GM11168 (cell line): ENCODE measurements around the gene MAP3K8.
"Not testable (repeated sequence)": the region's sequence is repeated elsewhere in the genome, so short reads cannot be mapped to it uniquely, and the experiment has no call there.

Source experiments
- in situ Hi-C: fragments of 300-500 bp; cut with MboI; formaldehyde crosslinking; loops from one replicate; pipeline ENCODE4 v1.12.0; 2022; ENCODE audit warnings: low sequenced_read_pairs; ENCODE audit not compliant: unreplicated experiment

Gene MAP3K8

DNA sequence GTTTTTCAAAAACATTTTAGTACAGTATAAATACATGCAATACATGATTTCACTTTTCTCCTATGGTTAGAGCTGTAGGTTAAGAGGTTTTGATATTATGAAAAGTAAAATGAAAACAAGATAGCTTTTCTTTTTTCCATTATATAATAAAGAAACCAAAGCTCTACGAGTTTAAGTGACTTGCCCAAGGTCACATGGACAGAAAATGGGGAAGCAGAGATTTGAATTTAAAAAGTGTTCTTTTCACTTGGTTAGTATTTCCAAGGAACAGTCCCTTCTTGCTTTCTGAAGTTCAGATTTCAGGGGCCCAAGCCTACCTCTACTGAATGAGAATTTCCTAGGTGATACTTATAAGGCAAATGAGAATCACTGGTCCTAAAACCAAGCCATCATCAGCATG lies 13.2 kb upstream of the MAP3K8 start:
- in situ Hi-C loops, result no loop called here

DNA sequence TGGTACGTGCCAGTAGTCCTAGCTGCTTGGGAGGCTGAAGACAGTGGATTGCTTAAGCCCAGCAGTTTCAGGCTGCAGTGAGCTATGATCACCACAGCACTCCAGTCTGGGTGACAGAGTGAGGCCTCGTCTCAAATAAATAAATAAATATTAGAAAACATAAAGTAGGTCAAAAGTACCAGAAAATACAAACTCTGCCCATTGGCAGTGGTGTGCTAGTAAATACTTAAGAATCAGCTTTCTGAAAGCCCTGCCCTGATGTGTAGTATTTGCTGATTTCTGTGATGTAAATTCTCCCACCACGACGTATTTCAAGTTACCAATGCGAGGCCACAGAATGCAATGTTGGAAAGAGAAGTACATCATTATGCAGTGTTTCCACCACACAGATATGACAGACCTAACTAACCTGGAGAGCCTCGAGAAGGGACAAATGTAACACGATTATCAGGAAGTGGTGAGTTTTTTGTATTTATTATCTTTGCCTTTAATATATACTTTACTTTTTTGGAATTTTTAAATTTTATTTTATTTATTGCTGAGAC lies 11.8 kb upstream of the MAP3K8 start:
- in situ Hi-C loops, result no loop called here

DNA sequence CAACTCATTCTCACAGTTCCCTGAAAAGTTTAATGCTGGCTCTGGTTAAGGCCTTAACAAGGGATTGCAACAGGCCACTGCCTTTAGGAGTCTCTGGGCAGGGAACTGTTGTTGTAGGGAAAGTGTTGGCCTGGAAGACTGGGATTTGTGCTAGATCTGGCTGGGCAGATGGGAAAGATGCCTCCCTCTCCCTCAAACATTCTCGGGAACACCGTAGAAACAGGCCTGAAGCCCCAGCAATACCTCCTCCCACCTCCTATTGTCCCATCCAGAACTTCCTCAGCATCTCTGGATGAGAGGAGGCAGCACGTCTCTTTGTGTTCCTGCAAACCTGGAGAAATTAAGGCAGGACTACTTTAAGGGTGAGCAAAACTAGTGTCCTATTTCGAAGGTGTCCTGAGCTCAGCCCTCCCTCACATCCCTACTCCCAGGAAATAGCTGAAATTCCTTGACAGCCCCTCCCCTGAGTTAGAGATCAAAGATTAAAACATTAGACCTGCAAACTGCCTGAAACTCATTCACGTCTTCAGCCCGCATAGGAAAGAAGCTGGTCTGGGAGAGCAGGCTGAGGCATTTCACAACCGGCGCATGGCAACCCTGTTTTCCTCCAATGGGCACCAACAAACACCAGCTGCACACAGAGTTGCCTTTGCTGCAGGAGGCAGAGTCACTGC lies 10.9 kb upstream of the MAP3K8 start:
- in situ Hi-C loops, result no loop called here

DNA sequence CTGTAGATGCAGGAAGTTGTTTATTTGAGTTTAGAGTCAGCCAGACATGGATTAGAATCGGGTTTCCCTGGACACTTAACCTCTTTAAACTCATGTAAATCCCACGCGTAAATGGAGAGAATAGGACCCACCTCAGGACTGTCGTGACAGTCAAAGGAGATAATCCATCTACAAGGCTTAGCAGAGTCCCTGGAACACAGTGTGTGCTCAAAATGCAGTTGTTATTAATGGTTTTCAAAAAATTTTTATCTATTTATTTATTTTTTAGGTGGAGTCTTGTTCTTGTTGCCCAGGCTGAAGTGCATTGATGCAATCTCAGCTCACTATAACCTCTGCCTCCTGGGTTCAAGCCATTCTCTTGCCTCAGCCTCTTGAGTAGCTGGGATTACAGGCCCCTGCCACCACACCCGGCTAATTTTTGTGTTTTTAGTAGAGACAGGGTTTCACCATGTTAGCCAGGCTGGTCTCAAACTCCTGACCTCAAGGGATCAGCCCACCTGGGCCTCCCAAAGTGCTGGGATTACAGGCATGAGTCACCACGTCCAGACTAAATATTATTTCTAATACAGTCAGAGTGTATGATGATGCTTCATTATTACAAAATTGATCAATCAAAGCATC lies 10.2 kb upstream of the MAP3K8 start:
- in situ Hi-C loops, result not testable (repeated sequence)

DNA sequence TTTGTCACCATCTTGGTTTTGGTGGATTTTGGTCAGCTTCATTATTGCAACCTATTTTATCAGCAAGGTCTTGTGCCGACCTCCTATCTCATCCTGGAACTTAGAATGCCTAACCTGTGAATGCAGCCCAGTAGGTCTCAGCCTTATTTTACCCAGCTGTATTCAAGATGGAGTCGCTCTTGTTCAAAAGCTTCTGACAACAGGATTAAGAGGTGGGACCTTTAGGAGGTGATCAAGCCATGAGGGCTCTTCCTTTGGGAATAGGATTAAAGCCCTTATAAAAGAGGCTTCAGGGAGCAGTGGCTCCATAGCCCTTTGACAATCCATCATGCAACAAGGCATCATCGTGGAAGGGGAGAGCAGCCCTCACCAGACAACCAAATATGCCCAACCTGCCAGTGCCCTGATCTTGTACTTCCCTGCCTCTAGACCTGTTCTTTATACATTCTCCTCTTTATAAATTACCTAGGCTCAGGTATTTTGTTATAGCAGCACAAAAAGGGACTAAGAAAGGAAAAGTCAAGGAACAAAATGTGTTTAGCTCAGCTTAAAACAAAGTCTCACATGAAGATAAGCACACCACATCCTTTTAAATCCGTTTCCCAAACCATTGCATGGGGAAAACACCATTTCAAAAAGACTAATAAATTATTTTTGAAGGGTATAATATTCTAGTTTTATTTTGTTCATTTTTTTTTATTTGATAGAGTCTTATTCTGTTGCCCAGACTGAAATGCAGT lies 8.5 kb upstream of the MAP3K8 start:
- in situ Hi-C loops, result no loop called here

DNA sequence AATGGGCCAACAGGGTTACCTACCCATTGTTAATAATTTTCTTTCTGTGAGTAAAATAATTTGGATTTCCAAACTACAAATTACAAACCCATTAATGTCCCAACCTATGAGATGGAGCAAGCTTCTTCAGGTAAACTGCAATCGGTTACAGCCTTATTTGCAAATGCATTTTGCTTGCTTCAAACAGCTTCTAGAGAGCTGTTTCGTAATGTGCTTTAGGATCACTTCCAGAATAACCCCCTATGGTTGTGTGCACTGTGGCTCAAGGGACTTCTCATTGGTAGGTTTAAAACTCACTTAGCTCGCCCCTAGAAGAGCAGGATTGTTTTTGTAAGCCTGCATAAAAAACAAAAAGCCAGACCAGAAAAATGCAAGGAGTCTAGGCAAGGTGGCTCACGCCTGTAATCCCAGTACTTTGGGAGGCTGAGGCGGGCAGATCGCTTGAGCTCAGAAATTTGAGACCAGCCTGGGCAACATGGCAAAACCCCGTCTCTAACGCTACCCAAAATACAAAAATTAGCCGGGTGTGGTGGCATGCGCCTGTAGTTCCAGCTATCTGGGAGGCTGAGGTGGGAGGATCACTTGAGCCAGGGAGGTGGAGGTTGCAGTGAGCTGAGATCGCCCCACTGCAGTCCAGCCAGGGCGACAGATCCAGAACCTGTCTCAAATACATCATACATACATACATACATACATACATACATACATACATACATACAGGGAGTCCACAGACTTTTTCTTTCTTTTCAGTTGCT lies 3.3 kb upstream of the MAP3K8 start:
- in situ Hi-C loops, result no loop called here

DNA sequence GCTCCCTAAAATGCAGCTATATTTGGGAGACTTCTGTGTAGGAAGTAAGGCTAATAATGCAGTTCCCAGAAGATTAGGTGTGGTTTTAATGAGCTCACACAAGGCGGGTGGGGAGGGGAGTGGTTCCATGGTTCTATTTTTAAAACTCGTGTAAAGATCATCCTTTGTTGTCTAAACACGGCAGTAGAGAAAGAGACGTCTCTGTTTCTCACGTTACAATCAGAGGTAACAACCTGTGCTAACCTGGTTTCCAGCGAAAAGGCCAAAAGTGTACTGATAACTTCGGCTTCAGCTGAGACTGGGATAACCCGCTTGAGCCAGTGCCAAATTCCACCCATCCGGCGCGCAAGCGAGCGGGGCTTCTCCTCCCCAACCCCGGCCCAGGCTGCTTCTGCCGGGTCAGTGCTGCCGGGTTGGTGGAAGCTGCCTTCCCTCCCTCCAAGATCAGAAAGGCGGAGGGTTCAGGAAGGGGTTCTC lies 2.5 kb upstream of the MAP3K8 start:
- in situ Hi-C loops, result no loop called here

DNA sequence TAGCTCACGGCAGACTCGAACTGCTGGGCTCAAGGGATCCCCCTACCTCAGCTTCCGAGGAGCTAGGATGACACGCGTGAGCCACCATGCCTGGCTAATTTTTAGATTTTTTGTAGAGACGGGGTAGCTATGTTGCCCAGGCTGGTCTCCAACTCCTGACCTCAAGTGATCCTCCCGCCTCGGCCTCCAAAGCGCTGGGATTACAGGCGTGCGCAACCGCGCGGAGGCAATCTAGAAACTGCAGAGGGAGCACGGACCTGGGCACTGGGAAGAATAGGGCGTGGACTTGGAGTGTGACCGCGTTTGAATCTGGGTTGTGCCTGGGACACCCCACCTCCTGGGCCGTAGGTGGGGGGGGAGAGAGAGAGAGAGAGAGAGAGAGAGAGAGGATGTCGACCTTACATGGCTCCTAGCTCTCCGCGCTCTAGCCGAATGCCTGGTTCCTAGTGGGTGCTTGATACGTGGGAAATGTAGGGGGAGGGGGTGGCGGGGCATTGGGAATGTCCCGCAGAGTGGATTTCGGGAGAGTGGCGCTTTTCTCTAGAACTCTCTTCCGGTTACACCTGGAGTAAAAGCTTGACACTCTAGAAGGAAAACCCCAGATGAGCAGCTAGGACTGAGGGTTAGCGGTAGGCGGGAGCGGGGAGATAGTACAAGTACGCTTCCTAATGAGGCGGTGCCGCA lies 1.2 kb upstream of the MAP3K8 start:
- in situ Hi-C loops, result no loop called here

DNA sequence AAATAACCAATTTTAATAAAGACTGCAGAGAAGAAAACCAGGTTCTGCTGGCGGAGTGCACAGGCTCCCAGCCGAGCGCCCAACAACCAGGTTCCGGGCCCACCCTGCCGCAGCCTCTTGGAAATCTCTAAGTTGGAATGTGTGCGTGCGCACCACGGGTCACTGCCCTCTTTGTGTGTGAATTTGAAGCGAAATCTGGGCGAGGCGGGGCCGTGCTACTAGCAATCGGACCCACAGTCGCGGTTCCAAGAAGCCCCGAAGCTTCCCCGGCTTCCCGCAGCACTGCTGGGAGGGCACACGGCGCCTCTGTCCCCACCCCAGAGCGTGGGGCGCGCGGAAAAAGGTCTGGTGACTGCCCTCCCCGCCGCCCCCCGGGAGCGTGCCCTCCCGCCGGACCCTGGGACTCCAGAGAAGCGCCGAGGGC lies 666 bp upstream of the MAP3K8 start:
- in situ Hi-C loops, result no loop called here

DNA sequence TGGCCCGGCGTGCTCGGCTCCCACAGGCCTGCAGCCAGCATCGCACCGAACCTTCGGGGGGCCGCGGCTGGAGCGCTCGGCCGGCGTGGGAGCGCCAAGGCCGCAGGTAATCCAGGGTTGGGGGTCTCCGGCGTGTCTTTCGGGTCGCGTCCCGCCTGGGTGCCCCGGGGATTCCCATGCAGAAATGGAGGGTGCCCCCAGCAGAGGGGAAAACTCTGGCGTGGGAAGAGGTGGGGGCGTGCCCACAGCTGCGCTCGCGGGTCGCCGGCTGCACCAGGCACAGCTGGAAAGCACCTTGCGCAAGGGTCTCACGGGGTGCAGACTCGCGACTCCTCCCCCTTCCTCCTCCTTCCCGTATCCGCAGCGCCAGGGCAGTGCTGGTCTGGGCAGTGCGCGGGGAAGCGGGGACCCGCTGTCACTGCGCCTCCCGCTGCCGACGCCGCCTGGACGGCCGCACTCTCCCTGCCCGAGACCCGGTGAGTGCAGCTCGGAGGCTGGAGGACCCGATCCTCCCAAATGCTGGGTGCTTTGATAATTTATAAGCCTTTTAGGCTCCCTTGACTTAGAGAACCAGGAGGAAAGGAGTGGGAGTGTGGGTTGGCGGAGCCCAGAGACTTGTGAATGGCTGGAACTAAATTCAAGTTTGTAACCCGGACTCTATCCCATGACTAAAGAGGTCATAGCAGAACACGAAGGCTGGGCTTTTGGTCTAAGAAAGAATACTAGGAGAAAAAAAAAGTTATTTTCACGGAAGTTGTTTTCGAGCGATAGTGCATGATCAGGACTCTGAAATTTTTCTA lies 489 bp downstream of the MAP3K8 start:
- in situ Hi-C loops, result no loop called here

DNA sequence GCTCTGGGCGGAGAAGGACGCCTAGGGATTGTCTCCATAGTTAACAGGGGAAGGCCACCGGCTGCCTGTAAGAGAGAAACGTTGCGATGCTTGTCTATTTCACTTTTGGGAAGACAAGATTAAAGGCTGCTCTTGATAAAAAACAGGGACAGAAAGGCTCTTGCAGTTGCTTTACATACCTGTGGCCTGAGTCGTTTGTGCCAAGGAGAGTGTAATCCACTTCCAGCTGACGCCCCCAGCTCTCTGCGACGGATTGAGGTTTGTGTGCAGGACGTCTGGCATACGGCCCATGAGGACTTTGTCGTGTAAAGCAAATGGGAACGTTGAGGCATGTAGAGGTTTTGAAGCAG lies 1.1 kb downstream of the MAP3K8 start:
- in situ Hi-C loops, result no loop called here

DNA sequence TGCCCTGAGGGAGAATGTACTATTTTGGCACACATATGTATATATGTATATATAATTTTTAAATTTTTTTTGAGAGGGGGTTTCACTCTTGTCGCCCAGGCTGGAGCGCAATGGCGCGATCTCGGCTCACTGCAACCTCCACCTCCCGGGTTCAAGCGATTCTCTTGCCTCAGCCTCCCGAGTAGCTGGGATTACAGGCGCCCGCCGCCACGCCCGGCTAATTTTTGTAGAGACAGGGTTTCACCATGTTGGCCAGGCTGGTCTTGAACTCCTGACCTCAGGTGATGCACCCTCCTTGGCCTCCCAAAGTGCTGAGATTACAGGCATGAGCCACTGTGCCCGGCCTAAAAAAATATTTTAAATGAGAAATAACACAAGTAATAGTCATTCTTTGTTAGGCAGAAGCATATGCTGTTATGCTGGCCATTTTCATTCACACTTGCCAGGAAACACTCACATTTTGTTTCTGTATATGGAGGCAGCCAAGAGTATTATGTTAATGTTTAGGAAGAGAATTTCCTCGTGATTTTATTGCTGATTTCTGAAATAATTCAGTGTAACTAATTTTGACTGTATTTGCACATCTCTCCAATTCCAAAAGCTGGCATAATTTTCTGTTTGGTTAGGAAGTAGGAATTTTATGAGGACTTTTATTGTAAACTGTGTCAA lies 1.6 kb downstream of the MAP3K8 start:
- in situ Hi-C loops, result not testable (repeated sequence)

DNA sequence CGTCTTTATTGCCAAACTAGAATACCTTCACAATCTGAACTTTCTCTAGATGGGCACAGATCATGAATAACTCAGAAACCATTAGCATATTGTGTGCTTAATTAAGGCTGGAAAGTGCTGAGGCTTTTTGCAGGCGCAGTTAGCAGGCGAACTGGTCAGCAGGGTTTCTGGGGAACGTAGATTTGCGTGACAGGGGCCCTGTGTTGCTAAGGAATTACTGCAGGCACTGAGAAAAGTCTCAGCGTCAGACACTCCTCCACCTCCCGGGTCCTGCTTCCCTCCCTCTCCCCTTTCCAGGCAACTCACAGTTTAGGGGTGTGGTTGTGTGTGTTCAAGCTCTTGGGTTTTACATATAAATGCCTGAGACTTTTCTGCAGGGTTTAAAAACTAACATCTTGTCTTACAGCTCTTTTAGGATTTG lies 2.2 kb downstream of the MAP3K8 start:
- in situ Hi-C loops, result no loop called here

DNA sequence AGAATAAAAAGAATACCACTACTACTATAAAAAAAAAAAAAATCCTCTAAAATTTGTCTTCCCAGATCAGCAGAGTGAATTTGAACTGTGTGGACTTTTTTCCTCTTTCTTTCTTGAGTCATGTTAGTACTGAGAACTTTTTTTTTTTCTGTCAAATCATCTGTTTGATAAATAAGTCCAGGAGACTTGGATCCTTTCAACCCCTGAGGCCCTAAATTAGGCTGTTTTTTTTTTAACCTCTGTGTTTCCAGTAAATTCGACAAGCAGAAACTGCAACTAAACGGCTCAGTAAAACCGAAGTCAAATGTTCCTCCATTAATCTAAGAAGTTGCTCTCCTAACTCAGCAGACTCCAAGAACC lies 2.7 kb downstream of the MAP3K8 start:
- in situ Hi-C loops, result no loop called here

DNA sequence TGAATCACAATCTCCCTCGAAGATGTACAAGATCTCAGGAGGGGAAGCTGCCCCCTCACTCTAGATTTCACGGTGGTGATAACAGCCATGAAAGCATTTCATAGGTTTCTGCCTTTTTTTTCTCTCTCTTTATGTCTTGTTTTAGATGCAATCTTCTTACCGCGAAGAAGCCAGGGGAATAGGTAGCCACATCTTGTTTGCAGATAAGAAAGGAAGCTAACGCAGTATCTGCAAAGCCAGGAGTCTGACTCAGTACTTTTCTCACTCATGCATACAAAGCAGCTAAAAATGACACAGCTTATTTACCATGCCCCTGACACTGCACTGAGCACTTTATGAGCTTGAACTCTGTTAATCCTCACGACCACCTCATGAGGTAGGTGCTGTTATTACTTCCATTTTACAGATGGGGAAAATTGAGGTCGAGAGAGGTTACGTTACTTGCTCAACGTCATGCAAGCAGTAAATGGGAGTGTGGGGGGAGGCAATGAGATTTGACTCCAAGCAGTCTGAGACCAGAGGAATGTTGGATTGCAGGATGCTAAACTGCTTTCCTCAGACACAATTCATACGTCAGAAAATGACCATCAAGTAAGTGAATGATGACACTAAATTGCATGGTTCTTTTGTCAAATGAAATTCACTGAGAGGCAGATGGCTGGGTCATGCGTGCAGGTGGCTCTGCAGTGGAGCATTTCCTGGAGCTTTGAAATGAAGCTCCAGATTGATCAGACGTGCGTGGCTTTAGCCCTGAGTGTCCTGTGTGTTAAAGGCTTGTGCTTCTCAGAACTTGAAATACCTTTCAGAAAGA lies 3.3 kb downstream of the MAP3K8 start:
- in situ Hi-C loops, result no loop called here

DNA sequence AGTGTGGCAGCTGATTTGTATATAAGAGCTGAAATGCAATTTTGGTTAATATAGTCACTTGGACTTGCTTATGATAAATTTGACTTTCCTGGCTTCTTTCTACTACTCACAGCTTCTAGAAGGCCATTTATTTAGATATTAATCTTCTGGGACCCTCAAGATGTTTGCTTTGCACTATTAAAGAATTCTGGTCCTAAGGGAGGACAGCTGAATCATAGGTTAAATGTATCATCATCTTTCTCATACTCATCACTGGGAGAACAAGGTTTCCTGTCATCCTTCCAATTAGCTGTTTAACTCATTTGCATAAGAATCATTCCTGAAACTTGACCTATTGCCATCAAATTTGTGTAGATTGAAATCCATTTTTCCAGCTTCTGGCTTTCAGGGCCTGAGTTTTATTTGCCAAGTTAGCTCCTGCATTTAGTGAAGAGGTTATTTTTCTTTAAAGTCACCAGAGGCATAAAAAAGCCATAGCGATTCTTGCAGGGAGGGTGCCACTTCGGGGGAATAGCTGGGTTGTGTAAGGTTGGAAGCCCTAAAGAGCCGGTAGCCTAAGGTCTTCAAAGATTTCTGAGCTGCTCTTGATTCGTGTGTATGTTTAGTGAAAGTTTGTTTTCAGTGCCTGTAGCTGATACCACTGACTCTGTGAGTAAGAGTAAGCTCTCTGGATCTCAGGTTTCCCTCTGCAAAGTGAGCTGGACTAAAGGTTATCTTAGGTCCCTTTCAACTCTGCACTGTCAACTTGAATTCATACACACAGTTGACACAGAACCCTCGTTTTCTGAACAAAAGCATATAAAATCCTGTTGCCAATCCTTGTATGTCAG lies 4.3 kb downstream of the MAP3K8 start:
- in situ Hi-C loops, result no loop called here

DNA sequence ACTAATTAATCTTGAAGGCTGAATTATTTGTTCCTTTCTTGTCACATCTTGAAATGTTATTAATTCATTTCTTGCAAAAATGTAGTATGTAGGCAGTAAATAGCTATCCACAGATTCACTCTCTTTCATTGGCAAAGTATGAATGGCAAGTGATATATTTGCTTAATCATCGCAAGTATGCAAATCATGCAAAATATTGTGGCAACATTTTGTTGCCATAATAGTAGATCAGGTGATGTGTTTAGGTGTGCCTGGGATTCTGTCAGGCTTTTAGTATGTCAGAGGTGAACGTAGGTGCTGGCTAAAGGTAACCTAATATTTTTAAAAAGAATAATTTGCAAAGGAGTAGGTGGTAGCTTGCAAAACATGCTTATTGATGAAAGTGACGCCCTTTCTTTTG lies 5.9 kb downstream of the MAP3K8 start:
- in situ Hi-C loops, result no loop called here
